Transverse colon (tissue), 3 donors: ENCODE results near the gene PPP5C.

Source experiments
- CTCF ChIP-seq, 5 experiments: fragments of 200-600 bp in 3 of 5; fragments of 450-650 bp in 2 of 5; sonication (generic) in 3 of 5; IDR thresholded peaks; 1 replicate in 2 of 5; 2 replicates in 3 of 5; pipeline ENCODE4 v1.5.1; 2016 to 2017; ENCODE audit warnings: antibody characterized with exemption in 5 of 5, inconsistent platforms in 3 of 5, mild to moderate bottlenecking in 2 of 5, moderate library complexity in 1 of 5
- POLR2A ChIP-seq: fragments of 450-650 bp; IDR thresholded peaks from one replicate; pipeline ENCODE4 v1.6.1; 2016; ENCODE audit warnings: antibody characterized with exemption, mild to moderate bottlenecking, moderate library complexity

- TF ChIP-seq CTCF (IDR thresholded peaks at IDR 0.05) (no peak), POLR2A (no peak)
Measured at GRCh38 chr19:46309056-46309455, 37.8 kb upstream of the PPP5C start.
